H1 (cell line): ENCODE results near the gene TFAP2E.

Experiments
- ATF3 ChIP-seq: IDR thresholded peaks from 2 replicates; pipeline ENCODE4 v1.6.1; 2011; ENCODE audit warnings: low read depth, mild to moderate bottlenecking, low read length; ENCODE audit not compliant: insufficient read depth
- CBX5 ChIP-seq: fragments of 300-800, 300-1000 bp; sonication (generic); IDR thresholded peaks from 2 replicates; pipeline ENCODE4 v1.7.1; 2016; ENCODE audit warnings: antibody characterized with exemption, low read length, low read depth
- CTCF ChIP-seq, 3 experiments: IDR thresholded peaks; 1 replicate in 2 of 3; 2 replicates in 1 of 3; pipeline versions ENCODE4 v1.5.1 to v1.6.1; 2011; ENCODE audit warnings: low read length in 3 of 3, mild to moderate bottlenecking in 3 of 3, inconsistent platforms in 2 of 3, low read depth in 1 of 3, moderate library complexity in 1 of 3; ENCODE audit not compliant: insufficient read depth in 1 of 3; ENCODE audit errors: control extremely low read depth in 1 of 3
- EGR1 ChIP-seq: IDR thresholded peaks from 2 replicates; pipeline ENCODE4 v1.6.1; 2011; ENCODE audit warnings: low read depth, low read length, borderline replicate concordance
- EZH2 ChIP-seq: fragments of 200-600 bp; sonication (generic); IDR thresholded peaks from 2 replicates; pipeline ENCODE4 v1.7.1; 2012; ENCODE audit warnings: low read depth, mild to moderate bottlenecking, moderate library complexity, low read length, inconsistent platforms; ENCODE audit not compliant: severe bottlenecking
- MAX ChIP-seq: IDR thresholded peaks from 2 replicates; pipeline ENCODE4 v1.6.1; 2012; ENCODE audit warnings: inconsistent platforms
- POLR2A ChIP-seq, 2 experiments: IDR thresholded peaks; 1 replicate in 1 of 2; 2 replicates in 1 of 2; pipeline ENCODE4 v1.6.1; 2011; ENCODE audit warnings: low read depth in 2 of 2, low read length in 2 of 2, mild to moderate bottlenecking in 2 of 2; ENCODE audit errors: control extremely low read depth in 1 of 2
- POLR2AphosphoS5 ChIP-seq: IDR thresholded peaks from 2 replicates; pipeline ENCODE4 v1.6.1; 2011; ENCODE audit warnings: low read depth, low read length
- RBBP5 ChIP-seq: IDR thresholded peaks from 2 replicates; pipeline ENCODE4 v1.7.1; 2012; ENCODE audit warnings: low read depth, mild to moderate bottlenecking, inconsistent platforms, low read length, moderate library complexity, borderline replicate concordance
- SUZ12 ChIP-seq: fragments of 200-600 bp; sonication (generic); IDR thresholded peaks from 2 replicates; pipeline ENCODE4 v1.6.1; 2012; ENCODE audit warnings: mild to moderate bottlenecking, inconsistent platforms, low read length, moderate library complexity, mixed read lengths
- TBP ChIP-seq: IDR thresholded peaks from 2 replicates; pipeline ENCODE4 v1.6.1; 2011; ENCODE audit warnings: low read depth, low read length, improper control_type of control experiment
- YY1 ChIP-seq: IDR thresholded peaks from 2 replicates; pipeline ENCODE4 v1.6.1; 2011; ENCODE audit warnings: low read depth, mild to moderate bottlenecking, low read length

- TF ChIP-seq POLR2A (IDR thresholded peaks at IDR 0.05; ENCODE audit: control extremely low read depth in 1 of 2, low read depth in 2 of 2, low read length in 2 of 2) (no peak), EGR1 (no peak), POLR2AphosphoS5 (no peak), CTCF (IDR thresholded peaks at IDR 0.05; ENCODE audit: control extremely low read depth in 1 of 3, insufficient read depth in 1 of 3, low read depth in 1 of 3, low read length in 3 of 3) (no peak), ATF3 (no peak), EZH2 (no peak), MAX (no peak), YY1 (no peak), SUZ12 (no peak), TBP (no peak), RBBP5 (no peak), CBX5 (no peak)
Observed at GRCh38 chr1:35591211-35591610, 18.1 kb downstream of the TFAP2E start.
